NCI-H2171 (cell line): ENCODE data around the gene GRIK5.
"Not testable (repeated sequence)": the region's sequence is repeated elsewhere in the genome, so short reads cannot be mapped to it uniquely, and the experiment has no call there.

Source experiments
- DNase-seq: peaks from one replicate; lab custom pipeline; 2025; lab: John Stamatoyannopoulos, UW

The GRIK5 gene

GRCh38 chr19:42051166-42052115 lies 18.6 kb downstream of the GRIK5 start:
- no peak for DNase-seq

DNA sequence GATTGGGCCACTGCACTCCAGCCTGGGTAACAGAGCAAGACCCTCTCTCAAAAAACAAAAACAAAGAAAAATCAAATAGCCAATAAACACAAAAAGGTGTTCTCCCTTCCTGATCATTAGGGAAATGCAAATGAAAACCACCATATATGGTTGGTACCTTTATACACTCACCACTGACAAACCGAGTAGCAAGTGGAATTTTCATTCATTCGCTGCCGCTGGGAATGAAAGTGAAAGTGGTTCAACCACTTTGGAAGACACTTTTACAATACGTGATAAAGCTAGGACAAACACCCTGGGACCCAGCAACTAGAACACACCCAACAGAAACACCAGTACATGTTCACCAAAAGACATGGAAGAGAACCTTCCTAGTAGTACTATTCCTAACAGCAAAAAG lies 21.0 kb downstream of the GRIK5 start:
- no peak for DNase-seq

- DNase-seq, result no peak
Measured at GRCh38 chr19:42045575-42045974, 24.4 kb downstream of the GRIK5 start.

GRCh38 chr19:42042455-42043170 lies 27.4 kb downstream of the GRIK5 start:
- peak; percentile 62 for DNase-seq

- not testable (repeated sequence) for DNase-seq
Measured at GRCh38 chr19:42040491-42040890, 29.5 kb downstream of the GRIK5 start.

- DNase-seq, result no peak
Measured at GRCh38 chr19:42040031-42040430, 30.0 kb downstream of the GRIK5 start.

DNA sequence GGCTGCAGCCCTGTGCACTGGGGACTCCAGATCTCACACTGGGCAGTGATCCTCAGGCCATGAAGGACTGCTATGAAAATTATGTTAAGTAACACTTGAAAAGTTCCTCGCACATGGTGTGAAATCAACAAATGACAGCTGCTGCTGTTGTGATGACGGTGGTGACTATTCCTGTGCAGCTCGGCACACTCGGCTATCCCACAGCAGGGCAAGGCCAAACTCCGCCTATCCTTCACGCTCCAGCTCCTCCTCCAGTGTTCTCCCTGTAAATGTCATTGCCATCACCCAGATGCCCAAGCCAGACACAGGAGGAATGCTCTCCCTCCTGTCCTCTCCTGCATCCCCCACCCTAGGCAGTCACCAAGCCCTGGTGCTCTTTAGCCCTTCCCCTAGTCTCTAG lies 31.3 kb downstream of the GRIK5 start:
- DNase-seq, result peak; percentile 49

DNA sequence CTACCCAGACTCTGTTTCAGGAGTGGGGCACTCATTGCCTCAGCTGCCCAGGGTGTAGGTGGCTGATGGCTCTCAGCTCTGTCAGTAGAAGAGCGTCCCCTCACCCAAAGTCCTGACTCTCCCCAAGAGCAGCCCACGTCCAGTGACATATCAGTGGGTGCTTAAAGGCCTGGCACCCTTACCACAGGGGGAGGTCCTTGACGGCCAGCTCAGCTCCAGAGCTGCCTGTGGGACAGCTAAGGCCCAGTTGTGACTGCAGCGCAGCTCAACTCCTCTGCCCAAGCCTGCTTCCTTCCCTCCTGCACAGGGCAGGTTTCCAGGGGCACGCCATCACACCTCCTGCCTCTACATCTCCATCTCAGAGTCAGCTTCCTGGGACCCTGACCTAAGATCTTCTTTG lies 32.4 kb downstream of the GRIK5 start:
- DNase-seq, result no peak

DNA sequence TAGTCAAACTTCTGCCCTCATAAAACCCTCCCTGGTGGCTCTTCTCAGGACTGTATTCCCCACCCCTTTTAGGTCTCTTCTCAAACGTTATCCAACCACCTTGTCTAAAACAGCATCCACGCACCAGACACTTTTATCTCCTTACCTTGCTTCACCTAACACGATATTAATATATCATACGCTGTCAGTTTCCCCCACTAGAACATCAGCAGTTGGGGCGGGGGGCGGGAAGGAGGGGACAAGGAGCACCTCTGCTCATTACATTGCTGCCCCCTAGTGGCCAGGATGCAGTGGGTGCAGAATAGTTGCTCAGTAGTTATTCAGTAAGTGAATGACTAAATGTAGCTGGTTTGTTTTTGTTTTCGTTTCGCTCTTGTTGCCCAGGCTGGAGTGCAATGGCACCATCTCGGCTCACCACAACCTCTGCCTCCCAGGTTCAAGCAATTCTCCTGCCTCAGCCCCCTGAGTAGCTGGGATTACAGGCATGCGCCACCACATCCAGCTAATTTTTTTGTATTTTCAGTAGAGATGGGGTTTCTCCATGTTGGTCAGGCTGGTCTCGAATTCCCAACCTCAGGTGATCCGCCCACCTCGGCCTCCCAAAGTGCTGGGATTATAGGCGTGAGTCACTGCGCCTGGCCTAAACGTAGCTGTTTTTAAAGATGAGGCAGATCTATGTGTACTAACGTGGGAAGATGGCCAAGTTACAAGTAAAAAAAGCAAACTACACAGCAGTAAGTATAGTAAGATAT lies 35.2 kb downstream of the GRIK5 start:
- DNase-seq, result peak; percentile 57

- no peak for DNase-seq
Measured at GRCh38 chr19:42033413-42033812, 36.6 kb downstream of the GRIK5 start.

DNA sequence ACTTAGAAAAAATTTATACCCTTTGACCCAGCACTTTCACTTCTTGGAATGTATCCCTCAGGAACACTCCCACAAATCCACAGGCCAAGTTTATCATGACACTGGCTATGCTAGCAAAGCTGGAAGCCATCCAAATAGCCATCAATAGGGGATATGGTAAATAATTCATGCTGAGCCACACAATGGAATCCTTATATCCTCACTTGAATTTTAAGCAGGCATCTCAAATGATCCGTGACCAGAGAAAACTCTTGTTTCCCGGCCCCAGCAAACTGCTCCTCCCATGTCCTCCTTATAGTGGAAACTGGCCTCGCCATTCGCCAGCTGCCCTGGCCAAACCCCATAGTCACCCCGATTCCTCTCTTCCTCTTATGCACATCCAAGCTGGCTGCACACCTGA lies 37.6 kb downstream of the GRIK5 start:
- no peak for DNase-seq

GRCh38 chr19:42030645-42031440 lies 39.2 kb downstream of the GRIK5 start:
- DNase-seq, result no peak

DNA sequence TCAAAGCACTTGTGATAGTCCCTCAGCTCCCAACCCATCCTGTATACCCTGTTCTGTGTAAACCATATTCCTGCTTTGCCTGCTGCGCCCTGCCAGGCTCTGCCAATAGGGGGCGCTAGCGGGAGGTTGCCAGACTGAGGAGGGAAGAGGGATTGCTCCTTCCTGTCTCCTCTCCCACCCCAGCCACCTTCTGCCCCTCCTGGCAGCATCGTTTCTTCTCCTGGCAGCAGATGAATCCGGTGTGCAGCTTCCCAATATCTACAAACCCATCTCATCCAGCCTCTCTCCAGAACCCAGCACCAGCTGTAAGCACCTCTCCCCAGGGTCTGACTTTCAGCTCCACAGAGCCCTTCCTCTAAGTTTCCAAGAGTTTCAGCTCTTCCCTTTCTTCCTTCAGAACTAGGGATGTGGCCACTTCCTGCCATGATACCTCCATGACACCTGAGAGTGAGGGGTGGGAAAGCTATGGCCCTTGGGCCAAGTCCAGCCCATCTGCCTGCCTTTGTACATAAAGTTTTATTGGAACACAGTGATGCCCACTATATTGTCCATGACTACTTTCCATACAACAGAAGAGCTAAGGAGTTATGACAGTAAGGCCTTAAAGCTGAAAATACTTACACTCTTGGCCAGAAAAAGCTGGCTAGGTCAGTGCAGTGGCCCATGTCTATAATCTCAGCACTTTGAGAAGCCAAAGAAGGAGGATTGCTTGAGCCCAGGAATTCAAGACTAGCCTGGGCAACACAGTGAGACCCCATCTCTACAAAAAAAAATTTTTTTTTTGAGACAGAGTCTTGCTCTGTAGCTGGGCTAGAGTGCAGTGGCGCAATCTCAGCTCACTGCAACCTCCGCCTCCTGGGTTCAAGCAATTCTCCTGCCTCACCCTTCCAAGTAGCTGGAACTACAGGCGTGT lies 41.4 kb downstream of the GRIK5 start:
- no peak for DNase-seq

DNA sequence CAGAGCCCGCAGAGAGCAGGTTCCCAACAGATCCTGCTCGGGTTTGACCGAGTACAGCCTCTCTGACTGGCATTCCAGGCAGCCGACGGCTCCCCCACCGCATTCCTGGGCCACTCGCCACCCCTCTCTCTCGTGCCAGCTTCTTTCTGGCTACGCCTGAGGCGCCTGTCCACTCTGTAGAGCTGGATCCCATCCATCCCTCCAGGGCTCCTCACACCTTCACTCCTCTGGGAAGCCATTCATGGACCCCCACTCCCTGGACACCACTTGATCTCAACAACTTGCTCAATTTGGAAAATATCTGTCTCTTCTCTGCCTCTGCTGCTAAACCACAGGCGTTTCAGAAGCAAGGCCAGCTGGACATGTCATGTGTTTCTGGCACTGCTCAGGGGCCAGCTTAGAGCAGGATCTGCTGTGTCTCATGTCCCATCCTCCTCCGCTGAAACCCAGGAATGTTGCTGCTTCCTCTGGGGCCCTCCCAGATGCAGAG lies 45.3 kb downstream of the GRIK5 start:
- no peak for DNase-seq

GRCh38 chr19:42023943-42024260 lies 46.1 kb downstream of the GRIK5 start:
- DNase-seq, result no peak

DNA sequence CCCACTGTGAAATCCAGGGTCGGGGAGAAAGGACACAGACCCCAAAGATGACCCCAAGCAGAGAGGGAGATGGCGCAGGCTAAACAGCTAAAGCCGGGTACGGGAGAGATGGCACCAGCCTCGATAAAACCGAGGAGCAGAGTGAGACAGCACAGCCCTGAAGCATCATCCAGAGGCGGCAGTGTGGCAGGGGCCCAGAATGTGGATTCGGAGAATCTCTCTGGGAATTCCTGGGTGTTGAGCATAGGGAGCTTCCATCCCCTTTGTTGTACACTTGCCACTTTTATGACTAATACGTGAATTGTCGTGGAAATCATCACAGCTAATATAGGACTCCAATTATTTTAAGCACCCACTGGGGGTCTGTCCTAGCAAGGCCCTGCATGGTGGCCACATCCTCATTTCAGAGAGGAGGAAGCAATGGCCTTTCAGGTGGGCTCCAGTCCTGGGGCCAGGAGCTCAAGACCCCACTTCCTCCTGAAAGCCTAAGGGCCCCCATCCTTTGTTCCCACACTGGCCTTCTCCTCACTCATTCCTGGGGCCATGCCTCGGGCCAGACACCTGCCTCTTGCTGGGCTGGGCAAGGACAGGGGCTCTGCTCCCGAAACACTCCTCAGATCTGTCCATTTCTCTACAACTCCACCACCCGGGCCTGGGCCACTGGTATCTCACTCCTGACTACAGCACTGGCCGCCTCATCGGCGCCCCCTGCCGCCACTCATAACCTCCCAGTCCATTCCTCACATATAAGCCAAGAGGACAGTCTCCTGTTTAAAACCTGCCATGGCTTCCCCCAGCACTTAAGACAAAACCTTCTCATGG lies 46.7 kb downstream of the GRIK5 start:
- no peak for DNase-seq

- no peak for DNase-seq
Measured at GRCh38 chr19:42022616-42023015, 47.4 kb downstream of the GRIK5 start.

- DNase-seq, result no peak
Measured at GRCh38 chr19:42021185-42021584, 48.8 kb downstream of the GRIK5 start.

DNA sequence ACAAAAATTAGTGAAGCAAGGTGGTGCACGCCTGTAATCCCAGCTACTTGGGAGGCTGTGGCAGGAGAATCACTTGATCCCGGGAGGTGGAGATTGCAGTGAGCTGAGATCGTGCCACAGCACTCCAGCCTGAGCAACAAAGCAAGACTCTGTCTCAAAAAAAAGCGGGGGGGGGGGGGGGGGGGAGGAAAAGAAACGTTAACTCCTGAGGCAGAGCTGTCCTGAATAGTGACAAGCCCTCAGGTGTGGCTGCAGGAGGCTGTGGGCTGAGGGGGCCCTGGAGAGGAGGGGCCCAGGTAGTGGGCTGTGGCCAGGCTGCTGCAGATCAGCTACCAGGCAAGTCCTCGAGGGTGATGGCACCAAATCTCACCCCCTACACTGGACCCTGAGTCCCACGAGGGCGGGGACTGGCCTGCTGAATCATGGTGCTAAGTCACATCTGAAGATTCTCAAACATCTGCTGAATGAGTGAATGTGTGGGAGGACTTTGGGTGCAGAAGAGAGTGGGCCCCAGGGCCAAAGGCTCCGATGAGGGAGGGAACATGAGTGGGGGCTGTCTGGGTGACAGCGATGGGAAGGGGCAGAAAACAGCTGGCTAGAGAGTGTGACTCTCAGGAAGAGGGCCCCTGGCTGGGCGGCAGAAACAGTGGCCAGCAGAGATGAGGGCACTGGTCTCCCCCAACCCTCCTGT lies 51.4 kb downstream of the GRIK5 start:
- no peak for DNase-seq
